ENCODE data around the gene CCDC97.
A peak's percentile ranks its signal among the peaks of the same experiment; 100 is the strongest.

The CCDC97 gene

DNA sequence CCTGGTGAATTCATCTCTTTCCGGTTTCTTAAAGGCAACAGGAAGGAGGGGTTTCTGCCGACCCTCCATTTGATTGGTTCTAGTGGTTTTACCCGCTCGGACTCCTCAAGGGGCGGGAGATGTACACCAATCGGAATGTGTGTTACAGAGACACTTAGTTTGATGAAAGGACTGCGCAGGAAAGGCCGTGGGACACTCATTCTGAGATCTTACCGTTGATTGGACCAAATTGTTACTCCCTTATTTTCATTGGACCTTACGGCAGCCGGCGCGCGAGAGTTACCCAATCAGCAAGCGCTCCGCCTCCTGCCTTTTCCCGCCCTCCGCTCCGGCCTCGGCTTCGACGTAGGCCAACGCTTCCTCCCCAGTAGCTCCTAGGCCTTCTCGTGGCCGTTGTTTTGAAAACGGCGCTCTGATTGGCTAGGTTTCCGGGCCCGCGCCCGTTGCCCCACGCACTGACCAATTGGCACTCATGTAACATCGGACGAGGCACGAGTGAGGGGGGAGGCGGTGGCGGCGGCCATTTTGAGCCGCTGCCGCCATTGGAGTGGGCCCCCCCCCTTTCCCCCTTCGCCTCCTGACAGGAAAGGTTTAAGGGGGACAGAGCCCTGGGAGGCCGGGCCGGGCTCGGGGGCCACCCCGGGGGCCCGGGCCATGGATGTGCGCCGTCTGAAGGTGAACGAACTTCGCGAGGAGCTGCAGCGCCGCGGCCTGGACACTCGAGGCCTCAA is 46.0 kb upstream of the CCDC97 start, which contains the start of gene HNRNPUL1:
TSS of gene HNRNPUL1 (plus strand) at position 523 of the 731 bp plus-strand sequence. CDS start at position 655, 132 bp downstream.
- H3K4me1 ChIP-seq (ENCODE audit: control insufficient read depth, low read length) = peaks cover 26% of the 10 kb centered on the region
- H3K4me2 ChIP-seq (ENCODE audit: low read length) = peak within 1 kb of the TSS; percentile 97
- peaks cover 15% of the 10 kb centered on the region for H4K20me1 ChIP-seq (ENCODE audit: control insufficient read depth, insufficient read depth, low read depth, low read length)
- peaks cover 54% of the 10 kb centered on the region for H3K79me2 ChIP-seq (ENCODE audit: control insufficient read depth, low read length)
- H3K27ac ChIP-seq (ENCODE audit: low read depth, low read length) = peak within 1 kb of the TSS; percentile 91
- no peaks in the 10 kb centered on the region for H3K9me3 ChIP-seq (ENCODE audit: control insufficient read depth, insufficient read depth, low read length)
- no peaks in the 10 kb centered on the region for H3K9me2 ChIP-seq (replicated peaks; ENCODE audit: control insufficient read depth, low read length)
- H3K4me3 ChIP-seq (ENCODE audit: low read length) = peak within 1 kb of the TSS; percentile 95
- H3K27me3 ChIP-seq (ENCODE audit: control insufficient read depth, low read length) = 0 out of 2 replicates have a peak, but pooled peaks cover 3% of the 10 kb centered on the region
- H3K36me3 ChIP-seq (ENCODE audit: control insufficient read depth, low read length) = peaks cover 51% of the 10 kb centered on the region
- no peak for TF ChIP-seq EZH2phosphoT487 (IDR thresholded peaks at IDR 0.05; ENCODE audit: borderline replicate concordance, low read length)
- peak; percentile 43 for TF ChIP-seq CTCF (IDR thresholded peaks at IDR 0.05; ENCODE audit: low read depth, low read length, poor library complexity, severe bottlenecking)
- peaks cover 8% of the 10 kb centered on the region; the same call in 1 of the 2 replicates for H3F3A ChIP-seq (ENCODE audit: control insufficient read depth, insufficient read depth)

DNA sequence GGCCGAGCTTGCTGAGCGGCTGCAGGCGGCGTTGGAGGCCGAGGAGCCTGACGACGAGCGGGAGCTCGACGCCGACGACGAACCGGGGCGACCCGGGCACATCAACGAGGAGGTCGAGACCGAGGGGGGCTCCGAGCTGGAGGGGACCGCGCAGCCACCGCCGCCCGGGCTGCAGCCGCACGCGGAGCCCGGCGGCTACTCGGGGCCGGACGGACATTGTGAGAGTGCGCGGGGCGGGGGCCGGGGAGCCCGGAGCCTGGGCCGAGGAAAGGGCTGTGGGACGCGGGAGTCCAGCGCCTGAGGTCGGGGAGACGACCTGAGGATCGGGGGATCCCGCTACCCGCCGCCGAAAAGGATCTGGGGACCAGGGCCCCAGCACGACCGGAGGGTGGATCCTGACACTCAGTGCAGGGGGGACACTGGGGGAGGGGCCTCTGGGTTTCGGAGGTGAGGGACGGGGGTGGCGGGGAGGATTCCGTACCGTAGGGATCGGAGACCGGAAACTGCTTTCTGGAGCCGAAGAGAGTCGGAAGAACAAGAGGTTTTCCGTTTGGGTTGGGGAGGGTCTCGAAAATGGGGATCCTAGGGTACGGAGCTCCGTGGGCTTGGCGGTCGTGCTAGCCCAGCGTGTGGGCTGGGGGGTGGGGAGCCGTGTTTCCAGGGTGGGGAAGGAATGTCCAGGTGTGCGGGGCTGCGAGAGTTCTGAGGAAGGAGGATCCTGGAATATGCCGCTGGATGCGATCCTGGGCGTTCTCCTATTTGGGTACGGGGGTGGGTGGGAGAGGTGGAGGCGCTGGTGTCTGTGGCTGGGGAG is 45.2 kb upstream of the CCDC97 start:
- peaks cover 8% of the 10 kb centered on the region; the same call in 1 of the 2 replicates for H3F3A ChIP-seq (ENCODE audit: control insufficient read depth, insufficient read depth)

More for the DNA sequence above, 45.2 kb upstream of the CCDC97 start:
- no peaks in the 10 kb centered on the region for H3K9me3 ChIP-seq (ENCODE audit: control insufficient read depth, insufficient read depth, low read length)
- peaks cover 26% of the 10 kb centered on the region for H3K4me1 ChIP-seq (ENCODE audit: control insufficient read depth, low read length)
- H4K20me1 ChIP-seq (ENCODE audit: control insufficient read depth, insufficient read depth, low read depth, low read length) = peaks cover 15% of the 10 kb centered on the region
- TF ChIP-seq EZH2phosphoT487 (IDR thresholded peaks at IDR 0.05; ENCODE audit: borderline replicate concordance, low read length) (no peak), CTCF (IDR thresholded peaks at IDR 0.05; ENCODE audit: low read depth, low read length, poor library complexity, severe bottlenecking) (no peak)
- H3K9me2 ChIP-seq (replicated peaks; ENCODE audit: control insufficient read depth, low read length) = no peaks in the 10 kb centered on the region
- H3K36me3 ChIP-seq (ENCODE audit: control insufficient read depth, low read length) = peaks cover 59% of the 10 kb centered on the region
- H3K79me2 ChIP-seq (ENCODE audit: control insufficient read depth, low read length) = peaks cover 62% of the 10 kb centered on the region
- H3K4me3 ChIP-seq (ENCODE audit: low read length) = peak overlapping the region; percentile 95
- H3K4me2 ChIP-seq (ENCODE audit: low read length) = peak overlapping the region; percentile 97
- 0 out of 2 replicates have a peak, but pooled peaks cover 3% of the 10 kb centered on the region for H3K27me3 ChIP-seq (ENCODE audit: control insufficient read depth, low read length)
- peak overlapping the region; percentile 84 for H3K27ac ChIP-seq (ENCODE audit: low read depth, low read length)

Data from DOHH2 (cell line).